ENCODE measurements around the gene PAK6. TPM values are rescaled to one million over a fixed set of nuclear protein-coding genes. Genes with fewer than 3 reads are reported as not detected.
A peak's percentile ranks its signal among the peaks of the same experiment; 100 is the strongest.

The PAK6 gene
- total and polyA plus RNA-seq, 2 donors, result 0.38 to 1.3 TPM

DNA sequence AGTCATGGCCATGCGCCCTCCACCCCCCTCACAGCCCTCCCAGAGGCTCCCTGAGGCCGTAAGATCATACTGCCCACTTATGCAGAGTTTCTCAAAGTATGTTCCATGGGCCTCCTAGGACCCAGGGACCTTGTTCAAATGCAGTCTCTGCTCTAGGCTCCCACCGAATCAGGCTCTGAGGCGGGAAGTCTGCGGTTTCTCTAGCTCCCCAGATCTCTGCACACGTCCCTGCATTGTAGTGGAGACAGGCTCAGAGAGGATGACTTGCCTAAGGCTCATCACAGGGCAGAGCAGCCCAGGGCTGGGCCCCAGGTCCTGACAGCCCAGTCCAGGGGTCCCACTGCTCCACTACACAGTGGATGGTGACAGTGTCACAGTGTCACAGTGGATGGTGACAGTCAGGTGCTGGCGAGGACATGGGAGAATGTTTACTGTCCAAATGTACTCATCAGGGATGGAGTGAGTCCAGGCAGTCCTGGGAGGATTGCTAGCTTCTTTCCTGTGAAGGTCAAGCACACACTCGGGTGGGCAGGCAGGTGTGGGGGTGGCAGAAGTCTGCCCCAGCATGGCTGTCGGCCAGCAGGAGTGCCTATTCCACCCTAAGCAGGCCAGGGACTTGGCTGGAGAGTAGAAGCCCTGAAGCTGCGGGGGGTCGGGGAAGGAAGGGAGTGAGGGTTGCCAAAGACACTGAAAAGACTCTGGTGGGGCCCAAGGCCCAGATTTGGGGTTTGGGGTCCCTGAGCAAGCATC, 31.6 kb downstream of the PAK6 start:
- Histone ChIP-seq H3K4me3 (ENCODE audit: low read length in 2 of 2) (no peak overlapping the region), H3K27ac (ENCODE audit: low read depth in 1 of 2, low read length in 1 of 2) (no peak overlapping the region), H3K27me3 (ENCODE audit: control insufficient read depth in 2 of 2, insufficient read depth in 1 of 2, low read length in 1 of 2) (no peaks in the 10 kb centered on the region), H3K36me3 (ENCODE audit: control insufficient read depth in 2 of 2, insufficient read depth in 2 of 2, low read length in 1 of 2) (no peaks in the 10 kb centered on the region), H3K4me1 (ENCODE audit: control insufficient read depth in 2 of 2, insufficient read depth in 2 of 2, low read length in 2 of 2) (no peaks in the 10 kb centered on the region), H3K9me3 (ENCODE audit: control insufficient read depth in 2 of 2, insufficient read depth in 1 of 2, low read length in 1 of 2) (no peaks in the 10 kb centered on the region)
- WGBS, result 92% methylated on average over 11 of the region's 11 CpGs
- DNase-seq (ENCODE audit: low read depth in 6 of 9, low spot score in 9 of 9), result peak in 1 of 9 donors; percentile 31

DNA sequence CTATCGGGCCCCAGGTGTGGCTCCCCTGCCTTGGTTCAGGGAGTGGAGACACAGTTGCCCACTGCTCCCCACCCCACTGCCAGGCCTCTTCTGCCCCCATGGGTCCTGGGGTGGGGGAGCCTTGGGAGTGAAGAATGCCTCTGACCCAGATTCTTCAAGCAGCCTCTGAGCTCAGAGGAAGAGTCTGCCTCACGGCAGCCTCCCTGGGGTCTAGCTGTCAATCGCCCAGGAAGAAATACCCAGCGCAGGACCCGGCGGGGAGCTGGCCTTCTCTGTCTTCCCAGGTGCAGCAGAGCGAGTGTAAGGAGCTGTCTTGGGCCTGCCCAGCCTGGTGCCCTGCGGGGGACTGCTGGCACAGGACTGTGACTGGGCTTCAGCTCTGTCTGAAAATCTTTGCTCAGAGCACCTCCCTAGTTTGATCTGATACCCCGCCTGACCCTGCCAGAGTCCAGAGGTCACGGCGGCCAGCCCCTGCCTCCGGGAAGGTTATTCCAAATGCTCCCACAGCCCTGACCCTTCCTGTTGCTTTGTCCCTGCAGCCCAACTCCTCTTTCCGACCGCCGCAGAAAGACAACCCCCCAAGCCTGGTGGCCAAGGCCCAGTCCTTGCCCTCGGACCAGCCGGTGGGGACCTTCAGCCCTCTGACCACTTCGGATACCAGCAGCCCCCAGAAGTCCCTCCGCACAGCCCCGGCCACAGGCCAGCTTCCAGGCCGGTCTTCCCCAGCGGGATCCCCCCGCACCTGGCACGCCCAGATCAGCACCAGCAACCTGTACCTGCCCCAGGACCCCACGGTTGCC, 33.0 kb downstream of the PAK6 start:
- WGBS, result 97% methylated on average over 25 of the region's 25 CpGs
- Histone ChIP-seq H3K4me1 (ENCODE audit: control insufficient read depth in 2 of 2, insufficient read depth in 2 of 2, low read length in 2 of 2) (peaks cover 0 to 2% of the 10 kb centered on the region in 2 donors), H3K4me3 (ENCODE audit: low read length in 2 of 2) (no peak overlapping the region), H3K9me3 (ENCODE audit: control insufficient read depth in 2 of 2, insufficient read depth in 1 of 2, low read length in 1 of 2) (no peaks in the 10 kb centered on the region), H3K27ac (ENCODE audit: low read depth in 1 of 2, low read length in 1 of 2) (no peak overlapping the region), H3K36me3 (ENCODE audit: control insufficient read depth in 2 of 2, insufficient read depth in 2 of 2, low read length in 1 of 2) (no peaks in the 10 kb centered on the region), H3K27me3 (ENCODE audit: control insufficient read depth in 2 of 2, insufficient read depth in 1 of 2, low read length in 1 of 2) (peaks cover 0 to 12% of the 10 kb centered on the region in 2 donors)
- DNase-seq (ENCODE audit: low read depth in 6 of 9, low spot score in 9 of 9), result no peak

DNA sequence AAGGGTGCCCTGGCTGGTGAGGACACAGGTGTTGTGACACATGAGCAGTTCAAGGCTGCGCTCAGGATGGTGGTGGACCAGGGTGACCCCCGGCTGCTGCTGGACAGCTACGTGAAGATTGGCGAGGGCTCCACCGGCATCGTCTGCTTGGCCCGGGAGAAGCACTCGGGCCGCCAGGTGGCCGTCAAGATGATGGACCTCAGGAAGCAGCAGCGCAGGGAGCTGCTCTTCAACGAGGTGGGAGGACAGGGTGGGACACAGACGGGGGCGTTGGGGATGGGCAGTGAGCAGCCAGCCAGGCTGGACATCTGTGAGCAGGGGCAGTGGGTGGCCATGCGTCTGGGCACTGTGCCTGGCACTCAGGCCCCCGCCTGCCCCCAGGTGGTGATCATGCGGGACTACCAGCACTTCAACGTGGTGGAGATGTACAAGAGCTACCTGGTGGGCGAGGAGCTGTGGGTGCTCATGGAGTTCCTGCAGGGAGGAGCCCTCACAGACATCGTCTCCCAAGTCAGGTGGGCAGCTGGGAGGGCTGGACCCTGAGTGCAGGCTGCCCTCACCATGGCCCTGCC, 33.7 kb downstream of the PAK6 start:
- Histone ChIP-seq H3K36me3 (ENCODE audit: control insufficient read depth in 2 of 2, insufficient read depth in 2 of 2, low read length in 1 of 2) (no peaks in the 10 kb centered on the region), H3K4me1 (ENCODE audit: control insufficient read depth in 2 of 2, insufficient read depth in 2 of 2, low read length in 2 of 2) (peaks cover 0 to 8% of the 10 kb centered on the region in 2 donors), H3K9me3 (ENCODE audit: control insufficient read depth in 2 of 2, insufficient read depth in 1 of 2, low read length in 1 of 2) (no peaks in the 10 kb centered on the region), H3K27me3 (ENCODE audit: control insufficient read depth in 2 of 2, insufficient read depth in 1 of 2, low read length in 1 of 2) (peaks cover 0 to 19% of the 10 kb centered on the region in 2 donors), H3K27ac (ENCODE audit: low read depth in 1 of 2, low read length in 1 of 2) (no peak overlapping the region), H3K4me3 (ENCODE audit: low read length in 2 of 2) (no peak overlapping the region)
- 87% methylated on average over 20 of the region's 20 CpGs for WGBS
- no peak for DNase-seq (ENCODE audit: low read depth in 6 of 9, low spot score in 9 of 9)

DNA sequence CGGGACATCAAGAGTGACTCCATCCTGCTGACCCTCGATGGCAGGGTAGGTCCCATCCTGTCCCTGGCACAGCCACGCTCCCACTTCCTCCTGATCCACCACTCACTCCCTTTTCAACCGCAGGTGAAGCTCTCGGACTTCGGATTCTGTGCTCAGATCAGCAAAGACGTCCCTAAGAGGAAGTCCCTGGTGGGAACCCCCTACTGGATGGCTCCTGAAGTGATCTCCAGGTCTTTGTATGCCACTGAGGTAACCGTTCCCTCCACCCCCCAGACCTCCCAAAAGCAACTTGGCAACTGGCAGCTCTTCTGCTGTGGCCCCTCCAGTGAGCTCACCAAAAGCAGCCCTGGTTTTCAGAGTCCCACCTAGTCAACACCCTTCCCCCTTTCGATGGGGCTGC, 34.6 kb downstream of the PAK6 start:
- no peak for DNase-seq (ENCODE audit: low read depth in 6 of 9, low spot score in 9 of 9)
- no peaks in the 10 kb centered on the region for H3K36me3 ChIP-seq (ENCODE audit: control insufficient read depth in 2 of 2, insufficient read depth in 2 of 2, low read length in 1 of 2)
- H3K27me3 ChIP-seq (ENCODE audit: control insufficient read depth in 2 of 2, insufficient read depth in 1 of 2, low read length in 1 of 2), result peaks cover 7 to 27% of the 10 kb centered on the region in 2 donors
- peaks cover 0 to 12% of the 10 kb centered on the region in 2 donors for H3K4me1 ChIP-seq (ENCODE audit: control insufficient read depth in 2 of 2, insufficient read depth in 2 of 2, low read length in 2 of 2)
- H3K9me3 ChIP-seq (ENCODE audit: control insufficient read depth in 2 of 2, insufficient read depth in 1 of 2, low read length in 1 of 2), result no peaks in the 10 kb centered on the region
- WGBS, result 95% methylated on average over 9 of the region's 9 CpGs
- H3K4me3 ChIP-seq (ENCODE audit: low read length in 2 of 2), result no peak overlapping the region
- H3K27ac ChIP-seq (ENCODE audit: low read depth in 1 of 2, low read length in 1 of 2), result no peak overlapping the region

DNA sequence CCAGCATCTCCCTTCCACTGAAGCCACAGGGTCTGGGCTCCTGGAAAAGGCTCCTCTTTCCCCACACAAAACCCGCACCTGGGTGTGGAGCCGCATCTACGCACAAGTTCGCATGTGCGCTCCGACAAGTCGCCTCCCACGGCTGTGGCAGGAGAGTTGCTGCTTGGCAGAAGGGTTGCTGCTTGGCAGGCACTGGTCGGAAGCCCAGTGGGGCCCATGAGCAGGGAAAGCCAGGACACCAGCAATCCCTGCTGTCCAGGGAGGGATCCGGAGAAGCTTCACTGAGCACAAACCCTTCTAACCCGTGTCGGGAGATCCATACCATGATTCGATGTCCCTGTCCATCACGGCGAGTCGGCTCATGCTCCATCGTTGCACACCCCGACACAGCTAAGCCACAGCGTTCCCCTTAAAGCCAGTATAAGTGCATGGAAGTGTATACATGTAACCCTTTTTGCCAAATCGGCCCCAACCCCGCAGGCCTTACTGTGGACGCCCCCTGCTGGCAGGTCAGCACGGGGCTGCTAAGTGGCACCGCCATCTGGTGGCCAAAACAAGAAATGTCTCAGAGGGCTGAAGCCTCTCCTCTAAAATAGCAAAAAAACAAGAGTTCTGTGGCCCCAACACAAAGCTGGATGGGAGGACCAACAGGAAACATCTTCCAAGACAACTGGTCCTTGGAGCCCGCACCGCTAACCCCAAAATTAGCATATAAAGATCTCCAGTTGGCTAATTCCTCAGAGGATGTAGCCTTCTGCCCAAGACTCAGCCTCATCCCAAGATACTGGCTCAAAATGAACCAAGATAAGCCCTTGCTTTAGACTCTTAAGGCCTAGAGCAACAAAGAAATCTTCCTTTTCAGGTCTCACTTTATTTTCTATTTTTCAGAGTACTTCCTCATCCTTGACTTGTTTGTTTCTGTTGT, 35.7 kb downstream of the PAK6 start:
- peak; percentile 64 to 90 (median 81) for DNase-seq (ENCODE audit: low read depth in 6 of 9, low spot score in 9 of 9)
- WGBS, result 59% methylated on average over 26 of the region's 26 CpGs
- H3K9me3 ChIP-seq (ENCODE audit: control insufficient read depth in 2 of 2, insufficient read depth in 1 of 2, low read length in 1 of 2), result no peaks in the 10 kb centered on the region
- no peak overlapping the region for H3K27ac ChIP-seq (ENCODE audit: low read depth in 1 of 2, low read length in 1 of 2)
- H3K4me1 ChIP-seq (ENCODE audit: control insufficient read depth in 2 of 2, insufficient read depth in 2 of 2, low read length in 2 of 2), result peaks cover 0 to 18% of the 10 kb centered on the region in 2 donors
- H3K27me3 ChIP-seq (ENCODE audit: control insufficient read depth in 2 of 2, insufficient read depth in 1 of 2, low read length in 1 of 2), result peaks cover 15 to 39% of the 10 kb centered on the region in 2 donors
- H3K4me3 ChIP-seq (ENCODE audit: low read length in 2 of 2), result no peak overlapping the region
- no peaks in the 10 kb centered on the region for H3K36me3 ChIP-seq (ENCODE audit: control insufficient read depth in 2 of 2, insufficient read depth in 2 of 2, low read length in 1 of 2)

DNA sequence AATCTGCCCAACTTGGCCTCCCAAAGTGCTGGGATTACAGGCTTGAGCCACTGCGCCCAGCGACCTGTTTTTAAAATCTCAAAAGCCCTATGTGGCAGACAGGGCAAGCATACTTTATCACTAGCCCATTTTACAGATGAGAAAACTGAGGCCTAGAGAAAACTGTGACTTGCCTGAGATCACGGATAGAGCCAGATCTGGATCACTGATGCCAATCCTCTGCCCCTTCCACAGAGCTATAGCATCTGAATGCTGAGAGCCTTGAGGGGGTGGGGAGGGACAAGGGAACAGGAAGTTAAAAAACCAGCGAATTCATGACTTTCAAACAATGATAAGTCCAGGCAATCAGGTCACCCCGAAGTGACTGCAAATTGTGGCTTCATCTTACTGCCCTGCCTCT, 36.7 kb downstream of the PAK6 start:
- no peak for DNase-seq (ENCODE audit: low read depth in 6 of 9, low spot score in 9 of 9)
- Histone ChIP-seq H3K4me3 (ENCODE audit: low read length in 2 of 2) (no peak overlapping the region), H3K4me1 (ENCODE audit: control insufficient read depth in 2 of 2, insufficient read depth in 2 of 2, low read length in 2 of 2) (peaks cover 0 to 19% of the 10 kb centered on the region in 2 donors), H3K27me3 (ENCODE audit: control insufficient read depth in 2 of 2, insufficient read depth in 1 of 2, low read length in 1 of 2) (peaks cover 24 to 48% of the 10 kb centered on the region in 2 donors), H3K27ac (ENCODE audit: low read depth in 1 of 2, low read length in 1 of 2) (no peak overlapping the region), H3K36me3 (ENCODE audit: control insufficient read depth in 2 of 2, insufficient read depth in 2 of 2, low read length in 1 of 2) (no peaks in the 10 kb centered on the region), H3K9me3 (ENCODE audit: control insufficient read depth in 2 of 2, insufficient read depth in 1 of 2, low read length in 1 of 2) (no peaks in the 10 kb centered on the region)
- WGBS, result 78% methylated on average over 5 of the region's 5 CpGs

DNA sequence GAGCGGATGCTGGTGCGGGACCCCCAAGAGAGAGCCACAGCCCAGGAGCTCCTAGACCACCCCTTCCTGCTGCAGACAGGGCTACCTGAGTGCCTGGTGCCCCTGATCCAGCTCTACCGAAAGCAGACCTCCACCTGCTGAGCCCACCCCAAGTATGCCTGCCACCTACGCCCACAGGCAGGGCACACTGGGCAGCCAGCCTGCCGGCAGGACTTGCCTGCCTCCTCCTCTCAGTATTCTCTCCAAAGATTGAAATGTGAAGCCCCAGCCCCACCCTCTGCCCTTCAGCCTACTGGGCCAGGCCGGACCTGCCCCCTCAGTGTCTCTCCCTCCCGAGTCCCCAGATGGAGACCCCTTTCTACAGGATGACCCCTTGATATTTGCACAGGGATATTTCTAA, 37.1 kb downstream of the PAK6 start:
- 99% methylated on average over 7 of the region's 7 CpGs for WGBS
- no peaks in the 10 kb centered on the region for H3K36me3 ChIP-seq (ENCODE audit: control insufficient read depth in 2 of 2, insufficient read depth in 2 of 2, low read length in 1 of 2)
- peaks cover 29 to 52% of the 10 kb centered on the region in 2 donors for H3K27me3 ChIP-seq (ENCODE audit: control insufficient read depth in 2 of 2, insufficient read depth in 1 of 2, low read length in 1 of 2)
- H3K4me1 ChIP-seq (ENCODE audit: control insufficient read depth in 2 of 2, insufficient read depth in 2 of 2, low read length in 2 of 2), result peaks cover 0 to 21% of the 10 kb centered on the region in 2 donors
- H3K9me3 ChIP-seq (ENCODE audit: control insufficient read depth in 2 of 2, insufficient read depth in 1 of 2, low read length in 1 of 2), result no peaks in the 10 kb centered on the region
- H3K27ac ChIP-seq (ENCODE audit: low read depth in 1 of 2, low read length in 1 of 2), result no peak overlapping the region
- H3K4me3 ChIP-seq (ENCODE audit: low read length in 2 of 2), result no peak overlapping the region
- no peak for DNase-seq (ENCODE audit: low read depth in 6 of 9, low spot score in 9 of 9)

DNA sequence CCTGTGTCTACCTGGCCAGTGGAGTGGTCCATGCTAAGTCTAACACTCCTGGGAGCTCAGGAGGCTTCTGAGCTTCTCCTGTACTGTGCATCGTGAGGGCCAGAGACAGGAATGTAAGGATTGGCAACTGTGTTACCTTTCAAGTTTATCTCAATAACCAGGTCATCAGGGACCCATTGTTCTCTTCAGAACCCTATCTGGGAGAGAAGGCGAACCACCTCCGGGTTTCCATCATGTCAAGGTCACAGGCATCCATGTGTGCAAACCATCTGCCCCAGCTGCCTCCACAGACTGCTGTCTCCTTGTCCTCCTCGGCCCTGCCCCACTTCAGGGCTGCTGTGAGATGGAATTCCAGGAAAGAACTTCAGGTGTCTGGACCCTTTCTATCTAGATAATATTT, 38.1 kb downstream of the PAK6 start:
- peaks cover 38 to 61% of the 10 kb centered on the region in 2 donors for H3K27me3 ChIP-seq (ENCODE audit: control insufficient read depth in 2 of 2, insufficient read depth in 1 of 2, low read length in 1 of 2)
- no peaks in the 10 kb centered on the region for H3K9me3 ChIP-seq (ENCODE audit: control insufficient read depth in 2 of 2, insufficient read depth in 1 of 2, low read length in 1 of 2)
- DNase-seq (ENCODE audit: low read depth in 6 of 9, low spot score in 9 of 9), result no peak
- H3K4me1 ChIP-seq (ENCODE audit: control insufficient read depth in 2 of 2, insufficient read depth in 2 of 2, low read length in 2 of 2), result peaks cover 3 to 23% of the 10 kb centered on the region in 2 donors
- H3K4me3 ChIP-seq (ENCODE audit: low read length in 2 of 2), result no peak overlapping the region
- 78% methylated on average over 4 of the region's 4 CpGs for WGBS
- H3K27ac ChIP-seq (ENCODE audit: low read depth in 1 of 2, low read length in 1 of 2), result no peak overlapping the region
- no peaks in the 10 kb centered on the region for H3K36me3 ChIP-seq (ENCODE audit: control insufficient read depth in 2 of 2, insufficient read depth in 2 of 2, low read length in 1 of 2)

All from thymus (tissue), 11 donors.